Measurements from ENCODE around the gene EZH2. TPM values are rescaled to one million over a fixed set of nuclear protein-coding genes. Genes with fewer than 3 reads are reported as not detected.

The EZH2 gene
- total RNA-seq, 1 experiment from 2014 or later, result 18.4 TPM

GRCh38 chr7:148761499-148762278, 122.4 kb downstream of the EZH2 start:
- peaks cover 2% of the 10 kb centered on the region for H3K36me3 ChIP-seq (replicated peaks; ENCODE audit: control insufficient read depth, insufficient read depth, low read length)
- no peak overlapping the region for H3K4me3 ChIP-seq (ENCODE audit: insufficient read depth, low read depth, low read length)
- no peaks in the 10 kb centered on the region for H3K27me3 ChIP-seq (ENCODE audit: control insufficient read depth, insufficient read depth, low read length)
- DNase-seq, result no peak

Other genes starting within 250 kb of the EZH2 start
- 46.7 and 52.0 TPM in 2 replicates for gene CUL1, start 185.4 kb downstream of the EZH2 start, total RNA-seq (2014; rRNA removed; shearing (Covaris generic))
- gene PDIA4, start 144.2 kb upstream of the EZH2 start, total RNA-seq (2014; rRNA removed; shearing (Covaris generic)), result 286 and 335 TPM in 2 replicates
- 6.4 and 7.5 TPM in 2 replicates for gene ZNF786, start 206.4 kb upstream of the EZH2 start, total RNA-seq (2014; rRNA removed; shearing (Covaris generic))
- gene ZNF425, start 242.0 kb upstream of the EZH2 start, total RNA-seq (2014; rRNA removed; shearing (Covaris generic)), result 3.0 and 4.6 TPM in 2 replicates